HG02884 (cell line): ENCODE measurements around the gene PLIN5.

Source experiments
- ATAC-seq: cut with Tn5 transposase; IDR thresholded peaks from one replicate; pipeline ENCODE4 v1.9.1; 2021; ENCODE audit warnings: mild to moderate bottlenecking, moderate library complexity; ENCODE audit not compliant: unreplicated experiment

Gene PLIN5

DNA sequence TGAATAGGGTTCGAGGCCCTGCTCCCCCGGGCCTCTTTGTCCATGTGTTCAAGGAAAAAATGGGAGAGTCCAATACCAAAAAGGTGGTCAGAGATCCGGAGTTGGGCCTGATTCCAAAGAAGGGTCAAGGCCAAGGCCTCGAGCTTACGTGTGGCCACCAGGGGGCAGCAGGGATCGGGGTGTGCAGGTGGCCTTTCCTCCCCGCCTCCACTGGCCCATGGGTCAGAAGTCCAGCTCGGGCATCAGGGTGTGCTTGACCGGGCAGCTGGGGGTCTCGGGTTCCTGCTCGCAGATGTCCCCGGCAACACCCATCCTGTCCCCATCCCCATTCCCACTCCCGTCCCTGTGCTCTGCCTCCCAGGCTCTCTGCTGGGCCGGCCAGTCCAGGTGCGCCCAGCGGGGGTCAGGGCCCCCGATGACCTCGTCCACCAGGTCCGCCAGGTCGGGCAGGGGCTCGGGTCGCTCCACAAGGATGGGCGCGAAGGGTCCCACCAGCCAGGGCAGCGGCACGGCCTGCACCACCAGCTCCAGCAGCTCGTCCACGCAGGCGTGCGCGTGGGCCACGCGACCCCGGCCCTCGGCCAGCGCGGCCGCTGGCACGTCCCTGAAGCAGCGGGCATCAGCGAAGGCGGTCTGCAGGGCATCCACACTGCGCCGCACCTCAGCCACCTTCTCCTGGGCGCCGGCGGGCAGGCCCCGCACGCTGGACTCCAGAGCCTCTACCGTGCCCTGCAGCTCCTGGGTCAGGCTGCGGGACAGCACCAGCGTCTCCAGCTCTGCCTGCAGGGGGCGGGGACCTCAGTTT is 11.5 kb downstream of the PLIN5 start:
- ATAC-seq: no peak

GRCh38 chr19:4522291-4523002 is 12.6 kb downstream of the PLIN5 start:
- no peak for ATAC-seq

DNA sequence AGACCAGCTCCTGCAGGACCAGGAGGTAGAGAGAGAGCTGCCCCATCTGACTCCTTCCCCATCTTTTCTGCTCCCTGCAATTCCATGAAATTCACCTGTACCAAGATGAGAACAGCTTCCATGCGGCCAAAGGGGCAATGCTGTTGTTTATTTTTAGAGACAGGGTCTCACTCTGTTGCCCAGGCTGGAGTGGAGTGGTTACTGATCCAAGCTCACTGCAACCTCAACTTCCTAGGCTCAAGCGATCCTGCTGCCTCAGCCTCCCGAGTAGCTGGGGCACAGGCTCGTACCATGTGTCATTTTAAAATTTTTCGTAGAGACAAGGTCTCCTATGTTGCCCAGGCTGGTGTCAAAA is 13.2 kb downstream of the PLIN5 start:
- ATAC-seq: no peak

- ATAC-seq: no peak
Measured at GRCh38 chr19:4521170-4521887, 13.7 kb downstream of the PLIN5 start.

- ATAC-seq: no peak
Measured at GRCh38 chr19:4519521-4520277, 15.3 kb downstream of the PLIN5 start.

DNA sequence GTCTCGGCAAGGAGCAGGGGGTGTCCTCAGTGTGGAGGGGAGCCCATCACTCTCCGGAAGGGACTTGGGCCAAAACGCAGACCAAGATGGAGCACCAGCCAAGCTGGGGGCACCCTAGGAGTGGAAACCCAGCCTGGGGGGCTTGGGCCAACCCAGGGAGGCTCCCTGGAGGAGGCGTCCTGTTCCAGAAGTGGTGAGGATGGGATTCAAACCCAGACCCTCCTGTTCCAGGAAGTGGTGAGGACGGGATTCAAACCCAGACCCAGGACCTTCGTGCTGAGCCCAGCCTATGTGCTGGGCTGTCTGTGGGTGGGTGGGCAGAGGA is 15.9 kb downstream of the PLIN5 start:
- ATAC-seq: no peak

DNA sequence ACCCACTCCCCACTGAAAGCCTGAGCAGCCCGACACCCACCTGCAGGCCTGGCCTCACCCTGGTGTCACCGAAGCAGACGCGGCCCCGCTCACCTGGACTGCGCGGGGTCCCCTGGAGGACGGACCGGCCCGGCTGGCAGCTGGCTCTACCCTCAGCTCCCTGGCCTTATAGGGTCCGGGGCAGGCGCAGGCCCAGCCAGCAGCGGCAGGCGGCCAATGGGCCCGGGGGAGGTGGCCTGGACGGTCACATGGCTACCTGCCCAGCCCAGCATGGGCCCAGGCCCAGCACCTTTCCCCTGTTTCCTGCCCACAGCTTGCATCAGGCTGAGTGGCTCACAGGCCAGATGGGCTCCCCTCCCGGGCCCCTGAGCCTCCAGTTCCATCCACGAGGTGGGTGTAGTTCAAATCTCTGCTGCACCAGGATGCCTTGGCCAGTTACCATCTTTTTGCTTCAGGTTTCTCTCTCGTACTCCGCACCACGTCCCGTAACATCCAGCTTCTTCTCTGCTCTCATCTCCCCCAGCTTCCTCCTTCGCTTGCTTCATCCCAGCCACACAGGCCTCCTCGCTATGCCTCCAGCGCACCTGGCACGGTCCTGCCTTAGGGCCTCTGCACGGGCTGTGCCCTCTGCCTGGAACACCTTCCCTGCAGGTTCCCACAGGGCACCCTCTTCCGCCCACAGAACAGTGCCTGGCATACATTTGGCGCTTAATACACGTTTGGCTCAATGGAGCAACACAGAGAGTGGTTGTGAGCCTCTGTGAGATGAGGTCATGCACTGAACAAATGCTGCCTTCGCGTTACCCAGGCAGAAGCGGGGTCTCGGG is 16.5 kb downstream of the PLIN5 start, which contains the start of gene PLIN4:
Gene PLIN4 (minus strand): TSS at position 142 of the 827 bp plus-strand sequence. CDS start 214 bp downstream, outside the sequence.
- ATAC-seq: no peak

GRCh38 chr19:4517451-4518057 is 17.5 kb downstream of the PLIN5 start:
- ATAC-seq: no peak

DNA sequence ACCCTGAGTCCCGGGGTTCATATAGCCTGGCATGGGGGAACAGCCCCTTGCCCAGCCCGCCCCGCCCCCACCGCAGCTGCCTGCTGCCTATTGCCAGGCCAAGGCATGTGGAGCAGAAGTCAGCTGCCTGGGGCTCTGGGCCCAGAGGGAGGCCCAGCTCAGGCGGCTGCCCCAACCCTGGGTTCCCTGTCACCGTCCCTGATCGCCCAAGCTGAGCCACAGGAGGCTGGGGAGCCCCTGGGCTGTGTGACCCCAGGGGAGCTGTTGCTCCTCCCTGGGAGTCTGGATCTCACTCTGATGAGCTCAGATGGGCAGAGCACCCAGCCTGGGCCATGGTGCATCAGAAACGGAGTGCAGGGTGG is 18.1 kb downstream of the PLIN5 start:
- no peak for ATAC-seq

DNA sequence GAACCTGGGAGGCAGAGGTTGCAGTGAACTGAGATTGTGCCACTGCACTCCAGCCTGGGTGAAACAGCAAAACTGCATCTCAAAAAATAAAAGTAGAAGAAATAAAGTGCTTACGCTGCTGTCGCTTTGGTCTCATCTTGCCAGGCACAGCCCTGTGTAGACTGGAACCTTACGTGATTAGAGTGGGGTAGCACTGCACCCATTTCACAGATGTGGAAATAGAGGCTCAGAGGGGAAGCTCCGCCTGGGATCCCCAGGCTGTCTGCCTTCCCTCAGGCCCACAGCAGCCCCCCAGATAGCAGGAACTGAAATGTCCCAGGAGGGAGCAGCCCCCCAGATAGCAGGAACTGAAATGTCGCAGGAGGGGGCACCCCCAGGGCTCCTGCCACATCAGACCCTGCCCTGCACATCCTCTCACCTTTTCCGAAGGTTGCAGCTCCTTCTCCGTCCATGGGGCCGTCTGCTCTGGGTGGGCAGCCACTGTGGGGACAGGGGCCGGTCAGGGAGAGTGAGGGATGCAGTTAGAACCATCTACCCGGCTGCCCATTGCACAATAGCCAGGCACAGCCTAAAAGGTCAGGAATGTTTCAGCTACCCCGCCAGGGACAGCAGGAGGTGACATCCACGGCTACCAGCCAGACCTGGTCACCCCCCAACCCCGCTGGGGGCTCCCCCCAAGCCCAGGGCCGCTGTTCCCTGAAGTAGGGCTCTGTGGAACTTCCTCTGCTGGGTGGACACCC is 18.7 kb downstream of the PLIN5 start:
- no peak for ATAC-seq

- ATAC-seq: no peak
Measured at GRCh38 chr19:4515732-4516131, 19.3 kb downstream of the PLIN5 start.

- ATAC-seq: no peak
Measured at GRCh38 chr19:4513248-4513647, 21.8 kb downstream of the PLIN5 start.

DNA sequence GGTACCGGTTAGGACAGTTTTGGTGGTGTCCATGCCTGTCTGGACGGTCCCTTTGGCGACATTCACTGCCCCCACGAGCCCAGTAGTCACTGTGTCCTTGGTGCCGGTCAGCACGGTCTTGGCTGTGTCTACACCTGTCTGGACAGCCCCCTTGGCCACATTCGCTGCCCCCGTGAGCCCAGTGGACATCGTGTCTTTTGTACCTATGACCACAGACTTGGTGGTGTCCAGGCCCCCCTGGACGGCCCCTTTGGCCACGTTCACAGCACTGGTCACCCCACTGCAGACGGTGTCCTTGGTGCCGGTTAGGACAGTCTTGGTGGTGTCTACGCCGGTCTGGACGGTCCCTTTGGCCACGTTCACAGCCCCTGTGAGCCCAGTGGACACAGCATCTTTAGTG is 23.0 kb downstream of the PLIN5 start:
- ATAC-seq: no peak

GRCh38 chr19:4511300-4512054 is 23.5 kb downstream of the PLIN5 start:
- no peak for ATAC-seq

DNA sequence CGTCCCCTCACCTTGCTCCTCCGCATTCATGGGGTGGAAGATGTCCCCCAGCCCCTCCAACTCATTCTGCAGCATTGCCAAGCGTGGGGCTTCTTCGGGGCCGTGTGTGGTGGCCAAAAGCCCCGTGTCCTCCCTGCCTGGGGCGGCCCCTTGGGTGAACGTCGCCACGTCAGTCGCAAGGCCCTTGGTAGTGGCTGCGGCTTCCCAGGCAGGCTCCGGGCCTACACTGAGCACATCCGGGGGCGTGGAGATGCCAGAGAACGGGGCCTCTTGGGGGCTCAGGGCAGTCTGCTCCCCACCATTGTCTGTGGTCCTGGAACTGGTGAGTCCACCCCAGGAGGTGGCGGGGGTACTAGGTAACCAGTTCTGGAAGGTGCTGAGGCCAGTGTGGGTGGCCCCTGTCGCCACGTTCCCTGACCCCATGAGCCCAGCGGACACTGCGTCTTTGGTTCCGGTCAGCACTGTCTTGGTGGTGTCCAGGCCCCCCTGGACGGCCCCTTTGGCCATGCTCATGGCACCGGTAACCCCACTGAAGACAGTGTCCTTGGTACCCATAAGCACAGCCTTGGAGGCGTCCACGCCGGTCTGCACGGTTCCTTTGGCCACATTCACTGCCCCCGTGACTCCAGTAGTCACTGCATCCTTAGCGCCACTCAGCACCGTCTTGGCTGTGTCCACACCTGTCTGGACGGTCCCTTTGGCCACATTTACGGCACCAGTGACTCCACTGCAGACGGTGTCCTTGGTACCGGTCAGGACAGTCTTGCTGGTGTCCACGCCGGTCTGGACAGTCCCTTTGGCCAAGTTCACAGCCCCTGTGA is 24.4 kb downstream of the PLIN5 start:
- no peak for ATAC-seq

DNA sequence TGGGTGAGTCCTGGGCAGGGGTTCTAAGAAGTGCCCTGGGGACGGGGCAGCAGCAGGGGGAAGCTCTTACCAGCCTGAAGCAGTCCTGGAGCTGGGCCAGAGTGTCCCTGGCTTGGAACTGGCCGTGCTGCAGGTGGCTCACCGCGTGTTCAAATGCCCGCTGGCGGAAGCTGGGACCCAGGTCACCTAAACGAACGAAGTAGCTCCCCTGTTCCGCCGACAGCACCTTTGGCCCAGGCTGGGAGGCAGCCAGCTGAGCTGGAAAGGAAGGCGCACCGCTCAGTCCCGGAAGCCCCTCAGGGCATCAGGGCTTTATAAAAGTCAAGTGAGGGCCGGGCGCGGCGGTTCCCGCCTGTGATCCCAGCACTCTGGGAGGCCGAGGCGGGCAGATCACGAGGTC is 26.3 kb downstream of the PLIN5 start:
- no peak for ATAC-seq

DNA sequence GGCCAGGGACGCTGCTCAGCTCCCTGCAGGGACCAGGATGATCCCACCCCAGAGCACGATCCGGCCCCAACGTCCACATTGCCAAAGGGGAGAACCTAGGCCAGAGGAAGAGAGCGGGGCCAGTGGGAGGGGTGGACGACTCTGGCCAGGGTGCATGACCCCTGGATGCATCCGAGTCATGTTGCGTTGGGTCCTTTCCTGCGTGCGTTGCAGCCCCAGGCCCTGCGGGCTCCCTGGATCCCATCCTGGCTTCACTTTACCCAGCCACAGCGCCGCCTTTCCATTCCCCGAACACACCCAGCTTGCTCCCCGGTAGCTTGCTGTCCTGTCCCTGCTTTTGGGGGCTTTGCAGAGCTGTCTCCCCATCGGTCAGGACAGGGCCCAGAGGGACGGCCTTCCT is 27.2 kb downstream of the PLIN5 start:
- ATAC-seq: no peak

DNA sequence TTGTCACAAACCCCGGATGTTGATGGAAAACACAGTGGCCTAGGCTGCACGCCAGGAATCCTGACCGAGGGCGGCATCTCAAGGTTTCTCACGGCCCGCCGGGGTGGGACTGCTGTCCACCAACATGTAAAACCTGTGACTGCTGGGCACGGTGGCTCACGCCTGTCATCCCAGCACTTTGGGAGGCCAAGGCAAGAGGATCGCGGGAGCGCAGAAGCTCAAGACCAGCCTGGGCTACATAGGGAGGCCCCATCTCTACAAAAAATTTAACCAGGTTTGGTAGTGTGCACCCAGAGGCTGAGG is 27.9 kb downstream of the PLIN5 start:
- ATAC-seq: no peak
